GM10847 (cell line): ENCODE data around the gene FCN2.

Experiments
- POLR2A ChIP-seq: IDR thresholded peaks from 2 replicates; pipeline ENCODE4 v1.6.1; 2011; ENCODE audit not compliant: insufficient read length; ENCODE audit errors: extremely low read depth

The FCN2 gene

GRCh38 chr9:134899818-134900217 is 19.2 kb downstream of the FCN2 start:
- TF ChIP-seq POLR2A = no peak

GRCh38 chr9:134902936-134903335 is 22.3 kb downstream of the FCN2 start:
- TF ChIP-seq POLR2A = no peak

- TF ChIP-seq POLR2A = no peak
Measured at GRCh38 chr9:134908524-134909309, 28.1 kb downstream of the FCN2 start.

- TF ChIP-seq POLR2A = no peak
Measured at GRCh38 chr9:134909511-134910481, 29.2 kb downstream of the FCN2 start.

- TF ChIP-seq POLR2A = no peak
Measured at GRCh38 chr9:134912126-134912840, 31.7 kb downstream of the FCN2 start.

- TF ChIP-seq POLR2A = no peak
Measured at GRCh38 chr9:134913041-134913712, 32.6 kb downstream of the FCN2 start.

GRCh38 chr9:134913713-134914500 is 33.3 kb downstream of the FCN2 start:
- TF ChIP-seq POLR2A = no peak

GRCh38 chr9:134914501-134914834 is 33.9 kb downstream of the FCN2 start:
- TF ChIP-seq POLR2A = no peak

GRCh38 chr9:134915046-134915985 is 34.7 kb downstream of the FCN2 start:
- TF ChIP-seq POLR2A = no peak

- no peak for TF ChIP-seq POLR2A
Measured at GRCh38 chr9:134916161-134916665, 35.6 kb downstream of the FCN2 start.

- no peak for TF ChIP-seq POLR2A
Measured at GRCh38 chr9:134917431-134918373, 37.1 kb downstream of the FCN2 start, which contains the start of gene FCN1. Gene FCN1, minus strand, starts transcription at chr9:134917912. Its CDS starts 41 bp downstream, at chr9:134917871.

GRCh38 chr9:134918646-134919045 is 38.0 kb downstream of the FCN2 start:
- no peak for TF ChIP-seq POLR2A
